ENCODE data around the gene LRFN2.

- TF ChIP-seq CTCF (IDR thresholded peaks at IDR 0.05) (no peak), EZH2 (IDR thresholded peaks at IDR 0.05; ENCODE audit: borderline replicate concordance, insufficient read depth, low read depth, low read length, poor library complexity, severe bottlenecking) (no peak)
These were observed 97.4 kb downstream of the LRFN2 start for GRCh38 chr6:40489798-40490197.
